Loucy (cell line): ENCODE measurements around the gene CHSY3.

Experiments
- CTCF ChIP-seq: fragments of 200-600 bp; sonication (generic); conservative IDR thresholded peaks from 2 replicates; pipeline ENCODE4 v1.5.1; 2014; ENCODE audit warnings: mild to moderate bottlenecking, antibody characterized with exemption, low read length
- EZH2phosphoT487 ChIP-seq: fragments of 200-600 bp; IDR thresholded peaks from 2 replicates; pipeline ENCODE4 v1.6.1; 2018; ENCODE audit warnings: antibody characterized with exemption, mild to moderate bottlenecking, moderate library complexity, borderline replicate concordance

- TF ChIP-seq CTCF (no peak), EZH2phosphoT487 (no peak)
Observed at GRCh38 chr5:129973716-129974426, 69.6 kb downstream of the CHSY3 start.
